Tibial nerve (tissue), 4 donors: ENCODE data around the gene MAML3.

ENCODE experiments used
- CTCF ChIP-seq, 5 experiments: fragments of 200-600 bp in 3 of 5; fragments of 450-650 bp in 2 of 5; sonication (generic) in 3 of 5; IDR thresholded peaks; one replicate each; pipeline ENCODE4 v1.5.1; 2016 to 2019; ENCODE audit warnings: antibody characterized with exemption in 5 of 5, mild to moderate bottlenecking in 3 of 5, moderate library complexity in 2 of 5
- EP300 ChIP-seq, 2 donors: sonication (generic); formaldehyde crosslinking; IDR thresholded peaks; one replicate each; pipeline ENCODE4 v1.6.1; 2017; ENCODE audit warnings: antibody characterized with exemption in 2 of 2, mild to moderate bottlenecking in 1 of 2

DNA sequence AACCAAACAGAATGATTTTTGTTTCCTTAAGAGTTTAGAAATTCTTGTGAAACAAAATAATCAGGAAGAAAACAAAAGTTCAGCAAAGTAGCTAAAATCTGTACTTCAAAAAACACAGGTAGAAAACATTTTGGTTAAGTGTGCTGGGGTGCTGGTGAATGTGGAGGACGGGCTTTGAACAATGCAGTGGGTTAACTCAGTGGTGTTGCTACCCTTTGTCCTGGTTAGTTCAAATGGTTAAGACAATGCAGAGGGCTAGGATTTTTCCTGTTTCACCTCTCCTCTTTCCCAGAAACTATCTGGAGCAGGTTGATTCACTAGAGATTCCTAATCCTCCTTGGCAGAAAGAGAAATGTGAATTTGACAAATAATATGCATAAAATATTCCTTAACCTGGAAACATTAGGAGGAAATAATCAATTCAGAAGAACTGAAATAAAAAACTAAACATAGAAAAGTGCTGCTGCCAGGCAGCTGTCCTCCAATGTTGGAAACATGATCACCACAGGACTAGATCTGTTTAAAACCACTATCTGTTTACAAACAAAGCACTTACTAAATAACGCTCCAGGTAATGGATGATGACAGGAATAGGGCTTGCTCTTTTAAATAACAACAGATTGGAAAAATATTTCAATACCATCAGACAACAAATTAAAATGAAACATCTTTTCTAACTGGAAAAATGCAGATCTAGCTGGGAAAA lies 148.9 kb downstream of the MAML3 start:
- no peak for TF ChIP-seq EP300 (IDR thresholded peaks at IDR 0.05)
- no peak for TF ChIP-seq CTCF (IDR thresholded peaks at IDR 0.05)
